ENCODE data around the gene SEPTIN8.
A peak's percentile ranks its signal among the peaks of the same experiment; 100 is the strongest.

SEPTIN8 gene

DNA sequence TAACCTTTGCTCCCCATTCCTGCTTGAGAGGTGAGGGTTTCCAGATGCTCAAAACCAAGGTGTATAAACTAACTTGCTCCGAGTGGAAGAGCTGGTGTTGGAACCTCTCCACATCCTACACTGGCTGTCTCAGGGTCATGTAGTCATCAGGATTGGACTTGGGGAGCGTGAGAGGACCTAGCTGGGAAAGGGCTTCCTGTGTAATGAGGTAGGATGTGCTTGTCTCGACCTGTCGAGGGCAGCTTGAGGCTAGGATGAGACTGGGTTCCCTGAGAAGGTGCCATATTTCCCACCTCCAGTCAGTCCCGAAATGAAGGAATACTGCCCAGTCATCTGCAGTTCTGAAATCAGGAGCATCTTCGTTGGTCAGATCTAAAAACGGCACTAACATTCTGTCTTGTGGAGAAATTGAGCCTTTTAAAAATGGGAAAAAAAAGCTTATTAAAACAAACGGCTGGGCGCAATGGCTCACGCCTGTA is 28.5 kb downstream of the SEPTIN8 start:
- Histone ChIP-seq H3K4me1 (ENCODE audit: control insufficient read depth, insufficient read depth, low read length) (peaks cover 7% of the 10 kb centered on the region), H3K4me3 (ENCODE audit: low read length) (no peak overlapping the region), H3K36me3 (ENCODE audit: control insufficient read depth, insufficient read depth, low read length) (no peaks in the 10 kb centered on the region), H3K9ac (ENCODE audit: low read length) (peak overlapping the region; percentile 53), H3K27me3 (ENCODE audit: control insufficient read depth, insufficient read depth, low read length) (peaks cover 7% of the 10 kb centered on the region), H3K9me3 (ENCODE audit: control insufficient read depth, low read length) (no peaks in the 10 kb centered on the region)

DNA sequence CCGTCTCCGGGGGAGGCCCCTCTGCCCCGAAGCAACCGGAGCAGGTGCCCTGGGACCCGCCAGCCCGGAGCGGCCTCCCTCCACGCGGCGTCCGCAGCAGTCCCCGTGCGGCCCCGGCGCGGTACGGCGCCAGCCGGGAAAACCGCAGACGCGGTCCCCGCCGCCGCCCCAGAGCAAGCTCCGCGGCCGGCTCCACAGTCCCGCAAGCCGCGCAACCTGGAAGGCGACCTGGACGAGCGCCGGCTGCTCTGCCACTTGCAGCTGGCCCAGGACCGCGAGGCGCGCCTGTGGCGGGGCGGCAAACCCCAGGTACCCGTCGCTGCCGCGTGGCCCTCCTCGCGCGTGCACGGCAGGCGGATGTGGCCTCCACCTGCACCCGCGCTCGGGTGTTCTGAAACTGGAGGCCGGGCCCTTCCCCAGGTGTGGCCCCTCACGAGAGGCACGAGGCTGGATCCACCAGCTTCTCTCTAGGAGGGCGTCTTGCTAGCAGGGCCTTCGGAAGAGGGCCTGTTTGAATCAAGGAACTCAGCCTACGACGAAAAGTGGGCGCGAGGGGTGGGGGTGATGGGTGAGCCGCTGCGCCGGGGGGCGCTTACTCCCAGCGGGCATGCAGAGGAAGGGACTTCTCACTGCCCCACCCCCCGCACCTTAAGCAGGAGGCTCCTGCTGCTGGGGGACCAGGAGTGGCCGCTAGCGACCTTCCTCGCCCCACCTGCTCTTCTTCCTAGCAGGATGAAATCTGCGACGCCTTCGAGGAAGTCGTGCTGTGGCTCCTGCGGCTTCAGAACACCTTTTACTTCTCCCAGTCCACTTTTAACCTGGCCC is 29.2 kb downstream of the SEPTIN8 start:
- H3K4me3 ChIP-seq (ENCODE audit: low read length) = peak overlapping the region; percentile 63
- peak overlapping the region; percentile 53 for H3K9ac ChIP-seq (ENCODE audit: low read length)
- H3K9me3 ChIP-seq (ENCODE audit: control insufficient read depth, low read length) = no peaks in the 10 kb centered on the region
- H3K4me1 ChIP-seq (ENCODE audit: control insufficient read depth, insufficient read depth, low read length) = peaks cover 7% of the 10 kb centered on the region
- peaks cover 7% of the 10 kb centered on the region for H3K27me3 ChIP-seq (ENCODE audit: control insufficient read depth, insufficient read depth, low read length)
- no peaks in the 10 kb centered on the region for H3K36me3 ChIP-seq (ENCODE audit: control insufficient read depth, insufficient read depth, low read length)

DNA sequence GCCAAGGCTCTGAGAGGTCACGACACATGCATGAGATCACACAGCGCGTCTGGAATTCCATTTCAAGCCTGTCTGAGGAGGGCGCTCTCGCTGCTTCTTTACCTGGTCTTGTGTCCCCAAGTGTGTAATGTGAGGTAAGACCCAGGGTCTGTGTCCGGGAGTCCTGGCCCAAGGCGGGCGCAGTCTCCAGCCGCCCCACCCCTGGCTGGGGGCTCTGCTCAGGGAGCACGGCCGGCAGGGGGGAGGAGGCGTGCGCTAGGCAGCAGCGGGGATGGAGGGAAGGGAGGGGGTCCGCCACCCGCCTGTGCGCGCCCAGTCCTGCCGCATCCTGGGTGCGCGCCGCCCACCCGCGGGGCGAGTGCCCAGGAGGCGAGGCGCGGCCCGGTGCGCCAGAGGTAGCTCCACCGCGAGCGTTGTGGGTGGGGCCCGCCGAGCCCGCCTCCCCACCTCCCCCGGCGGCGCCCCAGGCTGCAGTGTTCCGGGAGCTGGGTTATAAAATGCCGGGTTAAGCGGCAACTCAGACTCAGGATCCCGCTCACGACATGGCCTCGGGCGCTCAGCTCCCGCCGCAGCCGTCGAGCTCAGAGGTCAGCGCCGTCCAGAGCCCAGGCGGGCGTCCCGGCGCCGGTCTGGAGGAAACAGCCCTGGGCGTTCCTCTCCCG is 30.0 kb downstream of the SEPTIN8 start, which contains the start of gene CCNI2:
Gene CCNI2, plus strand, starts transcription at position 473 of the 662 bp plus-strand sequence. Its CDS starts 70 bp downstream, at position 543.
- no peaks in the 10 kb centered on the region for H3K9me3 ChIP-seq (ENCODE audit: control insufficient read depth, low read length)
- peak within 1 kb of the TSS; percentile 63 for H3K4me3 ChIP-seq (ENCODE audit: low read length)
- H3K27me3 ChIP-seq (ENCODE audit: control insufficient read depth, insufficient read depth, low read length) = peaks cover 7% of the 10 kb centered on the region
- no peaks in the 10 kb centered on the region for H3K36me3 ChIP-seq (ENCODE audit: control insufficient read depth, insufficient read depth, low read length)
- H3K4me1 ChIP-seq (ENCODE audit: control insufficient read depth, insufficient read depth, low read length) = peaks cover 7% of the 10 kb centered on the region
- peak within 1 kb of the TSS; percentile 53 for H3K9ac ChIP-seq (ENCODE audit: low read length)

DNA sequence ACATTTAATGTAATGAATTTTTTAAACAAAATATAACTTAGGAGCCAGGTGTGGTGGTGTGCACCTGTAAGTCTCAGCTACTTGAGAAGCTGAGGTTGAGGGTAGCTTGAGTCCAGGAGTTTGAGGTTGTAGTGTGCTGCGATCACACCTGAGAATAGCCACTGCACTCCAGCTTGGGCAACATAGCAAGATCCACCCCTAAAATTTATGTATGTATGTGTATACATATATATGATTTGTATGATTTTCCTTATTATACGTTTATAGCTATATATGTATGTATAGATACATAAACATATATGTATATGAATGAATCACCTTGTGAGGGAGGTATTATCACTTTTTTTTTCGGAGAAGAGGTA is 30.5 kb downstream of the SEPTIN8 start:
- H3K9ac ChIP-seq (ENCODE audit: low read length) = no peak overlapping the region
- peaks cover 7% of the 10 kb centered on the region for H3K27me3 ChIP-seq (ENCODE audit: control insufficient read depth, insufficient read depth, low read length)
- peak overlapping the region; percentile 63 for H3K4me3 ChIP-seq (ENCODE audit: low read length)
- peaks cover 7% of the 10 kb centered on the region for H3K4me1 ChIP-seq (ENCODE audit: control insufficient read depth, insufficient read depth, low read length)
- no peaks in the 10 kb centered on the region for H3K9me3 ChIP-seq (ENCODE audit: control insufficient read depth, low read length)
- no peaks in the 10 kb centered on the region for H3K36me3 ChIP-seq (ENCODE audit: control insufficient read depth, insufficient read depth, low read length)

DNA sequence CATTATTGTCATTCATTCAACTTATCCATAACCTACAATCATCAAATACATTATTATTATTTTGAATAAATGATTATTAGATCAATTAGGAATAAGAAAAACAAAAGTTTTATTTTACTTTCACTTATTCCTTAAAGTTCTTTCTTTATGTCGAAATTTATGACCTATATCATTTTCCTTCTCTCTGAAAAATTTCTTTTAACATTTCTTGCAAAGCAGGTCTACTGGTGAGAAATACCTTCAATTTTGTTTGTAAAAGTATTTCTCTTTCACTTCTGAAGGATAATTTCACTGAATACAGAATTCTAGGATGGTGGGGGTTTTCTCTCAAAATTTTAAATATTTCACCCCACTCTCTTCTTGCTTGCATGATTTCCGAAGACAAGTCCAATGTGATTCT is 32.4 kb downstream of the SEPTIN8 start:
- Histone ChIP-seq H3K9me3 (ENCODE audit: control insufficient read depth, low read length) (no peaks in the 10 kb centered on the region), H3K9ac (ENCODE audit: low read length) (no peak overlapping the region), H3K4me1 (ENCODE audit: control insufficient read depth, insufficient read depth, low read length) (peaks cover 7% of the 10 kb centered on the region), H3K36me3 (ENCODE audit: control insufficient read depth, insufficient read depth, low read length) (no peaks in the 10 kb centered on the region), H3K4me3 (ENCODE audit: low read length) (no peak overlapping the region), H3K27me3 (ENCODE audit: control insufficient read depth, insufficient read depth, low read length) (peaks cover 7% of the 10 kb centered on the region)

DNA sequence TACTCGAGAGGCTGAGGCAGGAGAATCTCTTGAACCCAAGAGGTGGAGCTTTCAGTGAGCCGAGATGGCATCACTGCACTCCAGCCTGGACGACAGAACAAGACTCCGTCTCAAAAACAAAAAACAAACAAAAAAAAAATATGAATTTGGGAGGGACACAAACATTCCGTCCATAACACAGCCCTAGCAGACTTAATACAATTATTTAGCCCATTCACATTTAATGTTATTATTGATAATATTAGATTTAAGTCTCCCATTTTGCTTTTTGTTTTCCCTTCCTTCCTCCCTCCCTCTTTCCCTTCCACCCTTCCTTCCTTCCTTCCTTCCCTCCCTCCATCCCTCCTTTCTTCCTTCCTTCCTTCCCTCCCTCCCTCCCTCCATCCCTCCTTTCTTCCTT is 34.4 kb downstream of the SEPTIN8 start:
- Histone ChIP-seq H3K4me3 (ENCODE audit: low read length) (no peak overlapping the region), H3K4me1 (ENCODE audit: control insufficient read depth, insufficient read depth, low read length) (peaks cover 4% of the 10 kb centered on the region), H3K9ac (ENCODE audit: low read length) (no peak overlapping the region), H3K36me3 (ENCODE audit: control insufficient read depth, insufficient read depth, low read length) (no peaks in the 10 kb centered on the region), H3K9me3 (ENCODE audit: control insufficient read depth, low read length) (no peaks in the 10 kb centered on the region), H3K27me3 (ENCODE audit: control insufficient read depth, insufficient read depth, low read length) (peaks cover 7% of the 10 kb centered on the region)

DNA sequence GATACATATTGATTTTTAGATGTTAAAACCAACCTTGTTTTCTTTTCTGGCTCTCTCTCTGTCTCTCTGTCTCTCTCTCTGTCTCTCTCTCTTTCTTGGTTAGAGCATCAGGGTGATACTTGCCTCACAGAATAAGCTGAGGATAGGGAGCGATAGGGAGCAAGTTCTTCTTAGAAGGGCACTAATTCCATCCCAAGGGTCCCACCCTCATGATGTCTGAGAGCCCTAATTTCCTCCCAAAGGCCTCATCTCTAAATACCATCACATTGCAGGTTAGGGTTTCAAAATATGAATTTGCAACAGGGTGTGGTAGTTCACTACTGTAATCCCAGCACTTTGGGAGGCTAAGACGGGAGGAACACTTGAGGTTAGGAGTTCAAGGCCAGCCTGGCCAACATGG is 34.9 kb downstream of the SEPTIN8 start:
- Histone ChIP-seq H3K9me3 (ENCODE audit: control insufficient read depth, low read length) (no peaks in the 10 kb centered on the region), H3K27me3 (ENCODE audit: control insufficient read depth, insufficient read depth, low read length) (peaks cover 7% of the 10 kb centered on the region), H3K4me3 (ENCODE audit: low read length) (no peak overlapping the region), H3K36me3 (ENCODE audit: control insufficient read depth, insufficient read depth, low read length) (no peaks in the 10 kb centered on the region), H3K4me1 (ENCODE audit: control insufficient read depth, insufficient read depth, low read length) (peaks cover 4% of the 10 kb centered on the region), H3K9ac (ENCODE audit: low read length) (no peak overlapping the region)

DNA sequence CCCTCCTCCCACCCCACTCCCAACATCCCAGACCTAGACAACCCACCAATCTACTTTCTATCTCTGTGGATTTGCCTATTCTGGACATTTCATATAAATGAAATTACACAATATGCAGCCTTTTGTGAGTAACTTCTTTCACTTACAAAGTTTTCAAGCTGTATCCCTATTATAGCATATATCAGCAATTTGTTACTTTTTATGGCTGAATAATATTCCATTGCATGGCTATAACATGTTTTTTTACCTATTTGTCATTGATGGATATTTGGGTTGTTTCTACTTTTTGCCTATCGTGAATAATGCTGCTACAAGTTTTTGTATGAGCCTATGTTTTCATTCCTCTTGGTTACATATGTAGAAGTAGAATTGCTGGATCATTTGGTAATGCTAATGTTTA is 37.8 kb downstream of the SEPTIN8 start:
- H3K4me1 ChIP-seq (ENCODE audit: control insufficient read depth, insufficient read depth, low read length) = peaks cover 6% of the 10 kb centered on the region
- H3K9ac ChIP-seq (ENCODE audit: low read length) = no peak overlapping the region
- H3K36me3 ChIP-seq (ENCODE audit: control insufficient read depth, insufficient read depth, low read length) = no peaks in the 10 kb centered on the region
- no peaks in the 10 kb centered on the region for H3K27me3 ChIP-seq (ENCODE audit: control insufficient read depth, insufficient read depth, low read length)
- no peaks in the 10 kb centered on the region for H3K9me3 ChIP-seq (ENCODE audit: control insufficient read depth, low read length)
- H3K4me3 ChIP-seq (ENCODE audit: low read length) = no peak overlapping the region

DNA sequence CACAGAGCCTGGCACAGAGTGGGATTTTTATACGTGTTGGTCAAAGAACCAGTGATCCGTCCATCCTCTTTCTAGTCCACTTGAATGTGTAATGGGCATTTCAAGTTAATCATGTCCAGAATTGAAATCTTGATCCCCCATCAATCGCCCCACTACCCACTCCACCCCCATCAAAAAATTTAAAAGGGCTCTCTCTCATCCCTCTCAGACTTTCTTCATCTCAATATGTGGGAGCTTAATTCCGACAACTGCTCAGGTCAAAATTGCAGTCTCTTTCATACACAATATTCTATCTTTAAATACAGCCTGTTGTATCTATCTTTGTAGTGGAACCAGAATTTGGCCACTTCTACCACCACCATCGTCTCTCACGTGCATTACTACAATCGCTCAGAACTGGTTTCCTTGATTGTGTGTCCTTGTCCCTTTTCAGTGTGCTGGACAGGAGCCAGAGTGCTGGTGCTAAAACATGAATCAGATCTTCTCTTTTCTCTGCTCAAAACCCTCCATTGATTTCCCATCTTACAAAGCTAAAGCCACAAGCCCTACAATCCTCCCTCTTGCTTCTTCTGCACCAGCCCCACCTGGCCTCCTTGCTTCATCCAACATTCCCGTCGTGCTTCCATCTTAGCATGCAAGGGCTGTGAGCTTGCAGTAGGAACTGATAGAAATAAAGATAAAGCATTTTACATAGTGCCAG is 38.9 kb downstream of the SEPTIN8 start:
- Histone ChIP-seq H3K4me3 (ENCODE audit: low read length) (no peak overlapping the region), H3K27me3 (ENCODE audit: control insufficient read depth, insufficient read depth, low read length) (no peaks in the 10 kb centered on the region), H3K4me1 (ENCODE audit: control insufficient read depth, insufficient read depth, low read length) (peaks cover 6% of the 10 kb centered on the region), H3K36me3 (ENCODE audit: control insufficient read depth, insufficient read depth, low read length) (no peaks in the 10 kb centered on the region), H3K9me3 (ENCODE audit: control insufficient read depth, low read length) (no peaks in the 10 kb centered on the region), H3K9ac (ENCODE audit: low read length) (peak overlapping the region; percentile 29)

DNA sequence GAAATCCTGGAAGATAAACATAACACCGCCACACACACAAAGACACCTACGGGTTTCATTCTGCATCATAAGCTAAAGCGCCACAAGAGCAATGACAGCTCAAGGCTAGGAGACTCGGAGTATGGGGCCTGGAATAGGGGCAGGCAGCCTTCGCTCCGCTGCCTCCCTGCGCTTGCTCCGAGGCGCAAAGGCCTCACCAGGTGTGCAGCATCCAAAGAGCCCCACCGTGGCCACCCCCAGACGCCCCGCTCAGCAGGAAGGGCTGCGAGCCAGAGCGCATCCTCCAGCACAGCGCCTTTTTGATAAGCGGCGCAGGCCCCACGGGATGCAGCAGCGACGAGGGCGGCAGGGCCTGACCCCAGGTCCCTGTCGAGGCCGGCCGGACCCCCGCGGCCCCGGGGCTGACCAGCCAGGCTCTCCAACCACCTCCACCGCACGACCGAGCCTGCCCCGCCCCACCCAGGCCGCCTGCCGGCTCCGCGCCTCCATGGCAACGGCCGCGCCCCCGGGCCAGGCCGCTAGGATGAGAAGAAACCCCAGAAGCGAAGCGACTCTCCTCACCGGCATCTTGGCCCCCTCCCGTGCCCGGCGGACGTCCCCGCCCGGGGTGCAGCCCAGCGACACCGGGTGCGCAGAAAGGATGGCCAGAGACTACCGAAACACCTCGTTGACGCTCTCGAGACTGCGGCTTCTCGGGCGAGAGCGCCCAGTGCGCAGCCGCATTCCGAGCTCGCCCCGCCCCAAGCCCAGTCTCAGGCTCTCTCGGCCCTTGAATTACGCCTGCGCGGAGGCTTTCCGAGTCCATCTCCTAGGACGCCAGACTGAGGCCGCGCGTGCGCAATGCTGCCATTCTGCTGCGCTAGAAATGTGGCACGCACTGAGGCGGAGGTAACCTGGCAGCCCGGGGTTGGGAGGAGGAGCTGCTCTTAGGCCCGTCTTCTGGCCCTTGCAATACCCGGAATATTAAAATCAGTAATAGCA is 39.9 kb downstream of the SEPTIN8 start, which contains the start of gene KIF3A:
Gene KIF3A, minus strand, starts transcription at position 694 of the 981 bp plus-strand sequence. Its CDS starts 127 bp downstream, at position 567.
- Histone ChIP-seq H3K4me1 (ENCODE audit: control insufficient read depth, insufficient read depth, low read length) (peaks cover 6% of the 10 kb centered on the region), H3K4me3 (ENCODE audit: low read length) (peak within 1 kb of the TSS; percentile 66), H3K9ac (ENCODE audit: low read length) (peak within 1 kb of the TSS; percentile 66), H3K36me3 (ENCODE audit: control insufficient read depth, insufficient read depth, low read length) (no peaks in the 10 kb centered on the region), H3K27me3 (ENCODE audit: control insufficient read depth, insufficient read depth, low read length) (no peaks in the 10 kb centered on the region), H3K9me3 (ENCODE audit: control insufficient read depth, low read length) (no peaks in the 10 kb centered on the region)

DNA sequence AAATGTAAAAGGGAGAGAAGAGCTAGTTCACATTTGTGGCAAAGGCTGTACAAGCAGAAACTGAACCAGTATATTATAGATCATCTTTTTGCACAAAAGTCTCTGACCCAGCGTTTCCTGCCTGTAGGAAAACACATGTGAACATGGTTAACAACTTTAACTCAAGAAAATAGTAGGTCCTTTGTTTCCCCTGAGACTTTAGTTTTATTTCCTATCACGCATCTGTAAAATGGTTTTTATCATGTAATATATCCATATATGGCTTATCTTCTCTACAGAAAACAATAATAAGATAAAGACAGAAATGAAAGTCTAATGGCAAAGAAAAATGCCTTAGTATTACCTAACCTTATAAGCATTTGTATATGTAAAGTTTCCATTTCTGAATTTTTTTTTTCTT is 42.4 kb downstream of the SEPTIN8 start:
- no peaks in the 10 kb centered on the region for H3K36me3 ChIP-seq (ENCODE audit: control insufficient read depth, insufficient read depth, low read length)
- no peak overlapping the region for H3K4me3 ChIP-seq (ENCODE audit: low read length)
- H3K27me3 ChIP-seq (ENCODE audit: control insufficient read depth, insufficient read depth, low read length) = no peaks in the 10 kb centered on the region
- no peak overlapping the region for H3K9ac ChIP-seq (ENCODE audit: low read length)
- peaks cover 6% of the 10 kb centered on the region for H3K4me1 ChIP-seq (ENCODE audit: control insufficient read depth, insufficient read depth, low read length)
- H3K9me3 ChIP-seq (ENCODE audit: control insufficient read depth, low read length) = no peaks in the 10 kb centered on the region

All from mucosa of stomach (tissue), 1 donor.